Cardiac fibroblast (primary cell): Measurements from ENCODE around the gene CCDC117.
A peak's percentile ranks its signal among the peaks of the same experiment; 100 is the strongest.

Experiments used
- DNase-seq, 2 donors: peaks; one replicate each; pipeline versions ENCODE4 v3.0.0 to v3.0.0-alpha.2; 2010; ENCODE audit warnings: low read depth in 2 of 2
- H3K4me3 ChIP-seq, 2 donors: replicated peaks in 1 of 2; 1 replicate in 1 of 2; 2 replicates in 1 of 2; pipeline ENCODE4 v1.5.1; 2011; ENCODE audit warnings: low read depth in 2 of 2, low read length in 2 of 2, mild to moderate bottlenecking in 2 of 2, moderate library complexity in 1 of 2
- CTCF ChIP-seq: IDR thresholded peaks from one replicate; pipeline ENCODE4 v1.5.1; 2011; ENCODE audit warnings: low read depth, mild to moderate bottlenecking, low read length, inconsistent platforms

CCDC117 gene

GRCh38 chr22:28773461-28773867 lies 969 bp downstream of the CCDC117 start:
- peak overlapping the region; percentile 83 to 85 for H3K4me3 ChIP-seq
- TF ChIP-seq CTCF: no peak
- DNase-seq: peak; percentile 28 to 62

GRCh38 chr22:28774378-28774777 lies 1.9 kb downstream of the CCDC117 start:
- DNase-seq: no peak
- H3K4me3 ChIP-seq: no peak overlapping the region
- no peak for TF ChIP-seq CTCF

GRCh38 chr22:28779833-28780232 lies 7.3 kb downstream of the CCDC117 start:
- DNase-seq: no peak
- H3K4me3 ChIP-seq: no peak overlapping the region
- no peak for TF ChIP-seq CTCF

- DNase-seq: no peak
- no peak overlapping the region for H3K4me3 ChIP-seq
- no peak for TF ChIP-seq CTCF
These were observed 7.8 kb downstream of the CCDC117 start for GRCh38 chr22:28780296-28780695.

- TF ChIP-seq CTCF: no peak
- no peak overlapping the region for H3K4me3 ChIP-seq
- DNase-seq: no peak
These were observed 11.5 kb downstream of the CCDC117 start for GRCh38 chr22:28783786-28784671.

- DNase-seq: no peak
- H3K4me3 ChIP-seq: no peak overlapping the region
- TF ChIP-seq CTCF: no peak
These were observed 16.1 kb downstream of the CCDC117 start for GRCh38 chr22:28788601-28789000.
